Measurements from ENCODE around the gene APOL4.
"Not testable (repeated sequence)": the region's sequence is repeated elsewhere in the genome, so short reads cannot be mapped to it uniquely, and the experiment has no call there.

DNA sequence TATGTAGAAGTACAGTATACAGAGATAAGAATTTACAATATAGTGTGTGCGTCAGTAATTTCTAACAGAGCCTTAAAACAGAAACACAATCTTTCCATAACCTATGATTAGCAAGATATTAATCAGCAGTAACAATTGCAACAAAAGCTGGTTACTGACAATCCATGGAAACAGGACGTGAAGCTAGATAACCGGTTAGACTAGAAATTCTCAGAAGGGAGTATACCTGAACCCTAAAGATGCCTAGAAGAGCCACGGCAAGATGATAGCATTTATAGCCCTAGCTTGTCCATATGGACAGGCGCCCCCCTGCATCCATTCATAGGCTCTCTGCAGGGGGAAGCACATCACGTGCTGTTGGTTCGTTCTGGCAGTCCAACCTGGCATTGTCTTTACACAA lies 1.8 kb upstream of the APOL4 start:
- not testable (repeated sequence) for TF ChIP-seq CTCF (conservative IDR thresholded peaks at IDR 0.05); EZH2 (IDR thresholded peaks at IDR 0.05; ENCODE audit: low read depth)

Data from PC-9 (cell line).